COLO668 (cell line): ENCODE data around the gene EIF4E1B.
"Not testable (repeated sequence)": the region's sequence is repeated elsewhere in the genome, so short reads cannot be mapped to it uniquely, and the experiment has no call there.

Experiments used
- DNase-seq: peaks from one replicate; lab custom pipeline; 2025; ENCODE audit not compliant: unreplicated experiment; lab: John Stamatoyannopoulos, UW

EIF4E1B gene

GRCh38 chr5:176629853-176630680, at the start of gene EIF4E1B, which contains the start of gene SNCB:
Gene EIF4E1B, plus strand, starts transcription at chr5:176630675. Its CDS starts 12,113 bp downstream, at chr5:176642788.
Gene SNCB, minus strand, starts transcription at chr5:176630534. Its CDS starts 880 bp downstream, at chr5:176629654.
- DNase-seq = peak; percentile 64

- DNase-seq = no peak
Measured at GRCh38 chr5:176581361-176581760, 49.1 kb upstream of the EIF4E1B start.

GRCh38 chr5:176583076-176583475, 47.4 kb upstream of the EIF4E1B start:
- no peak for DNase-seq

DNA sequence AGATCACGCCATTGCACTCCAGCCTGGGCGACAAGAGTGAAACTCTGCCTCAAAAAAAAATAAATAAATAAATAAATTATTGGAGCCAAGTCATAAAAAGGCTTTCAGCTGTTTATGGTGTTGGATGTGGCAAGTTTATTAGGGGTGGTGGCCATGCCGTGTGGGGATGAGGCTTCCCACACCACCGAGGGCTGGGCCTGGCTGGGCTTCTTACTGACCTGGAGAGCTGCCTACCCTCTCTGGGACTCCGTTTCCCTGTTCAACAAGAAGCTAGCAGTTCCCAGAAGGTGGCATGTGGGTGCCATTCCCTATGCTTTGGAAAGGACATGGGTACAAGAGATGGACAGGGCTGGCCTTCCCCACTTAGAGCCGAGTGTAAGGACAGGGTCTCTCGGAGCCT, 43.1 kb upstream of the EIF4E1B start:
- DNase-seq = no peak

GRCh38 chr5:176588297-176588696, 42.2 kb upstream of the EIF4E1B start:
- no peak for DNase-seq

GRCh38 chr5:176589039-176589769, 41.3 kb upstream of the EIF4E1B start:
- no peak for DNase-seq

GRCh38 chr5:176590035-176590717, 40.3 kb upstream of the EIF4E1B start:
- peak; percentile 86 for DNase-seq

DNA sequence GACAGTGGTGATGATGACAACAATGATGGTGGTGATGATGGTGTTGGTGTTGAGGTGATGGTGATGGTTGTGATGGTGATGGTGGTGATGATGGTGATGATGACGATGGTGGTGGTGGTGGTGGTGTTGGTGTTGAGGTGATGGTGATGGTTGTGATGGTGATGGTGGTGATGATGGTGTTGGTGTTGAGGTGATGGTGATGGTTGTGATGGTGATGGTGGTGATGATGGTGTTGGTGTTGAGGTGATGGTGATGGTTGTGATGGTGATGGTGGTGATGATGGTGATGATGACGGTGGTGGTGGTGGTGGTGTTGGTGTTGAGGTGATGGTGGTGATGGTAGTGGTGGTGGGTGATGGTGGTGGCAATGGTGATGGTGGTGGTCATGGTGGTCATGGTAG, 38.8 kb upstream of the EIF4E1B start:
- not testable (repeated sequence) for DNase-seq

DNA sequence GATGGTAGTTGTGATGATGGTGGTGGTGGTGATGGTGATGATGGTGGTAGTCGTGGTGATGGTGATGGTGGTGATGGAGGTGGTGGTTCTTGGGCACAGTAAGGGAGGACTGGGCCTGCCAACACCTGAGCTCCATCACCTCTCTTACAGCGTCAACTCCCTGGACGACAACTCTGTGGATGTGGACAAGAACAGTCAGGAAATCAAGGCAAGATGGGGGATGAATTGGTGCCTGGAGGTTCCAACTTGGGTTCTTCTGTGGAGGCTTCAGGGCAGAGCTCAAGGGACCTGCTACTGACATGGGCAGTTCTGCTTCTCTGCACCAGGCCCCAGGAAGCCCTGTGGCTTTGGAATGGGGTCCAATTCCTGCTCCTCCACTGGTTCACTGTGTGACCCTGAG, 37.9 kb upstream of the EIF4E1B start:
- DNase-seq = no peak

DNA sequence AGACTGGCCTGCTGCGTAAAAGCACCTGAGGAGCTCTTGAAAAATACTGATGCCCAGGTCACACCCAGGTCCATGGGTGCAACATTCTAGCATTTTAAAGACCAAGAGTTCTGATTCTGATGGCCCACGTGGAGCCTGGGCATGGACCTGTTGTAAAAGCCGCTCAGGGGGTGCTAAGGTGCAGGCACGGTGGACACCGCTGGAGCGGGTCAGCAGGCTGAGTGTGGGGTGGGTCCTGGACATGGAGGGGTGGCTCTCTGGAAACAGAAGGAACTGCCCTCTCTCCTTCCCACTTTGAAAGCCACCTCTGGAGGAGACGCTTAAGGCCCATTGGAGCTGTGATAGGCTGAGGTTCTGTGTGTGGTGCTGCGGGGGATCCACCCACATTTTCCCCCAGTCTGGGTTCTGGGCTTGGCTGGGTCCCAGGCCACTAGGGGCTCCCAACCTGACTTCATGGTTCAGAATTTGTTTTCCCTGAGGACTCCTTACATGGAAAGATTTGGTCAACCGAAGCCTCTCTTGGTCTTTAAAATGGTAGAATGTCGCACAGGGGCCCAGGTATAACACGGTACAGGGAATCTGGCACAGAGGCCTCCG, 37.1 kb upstream of the EIF4E1B start:
- no peak for DNase-seq

DNA sequence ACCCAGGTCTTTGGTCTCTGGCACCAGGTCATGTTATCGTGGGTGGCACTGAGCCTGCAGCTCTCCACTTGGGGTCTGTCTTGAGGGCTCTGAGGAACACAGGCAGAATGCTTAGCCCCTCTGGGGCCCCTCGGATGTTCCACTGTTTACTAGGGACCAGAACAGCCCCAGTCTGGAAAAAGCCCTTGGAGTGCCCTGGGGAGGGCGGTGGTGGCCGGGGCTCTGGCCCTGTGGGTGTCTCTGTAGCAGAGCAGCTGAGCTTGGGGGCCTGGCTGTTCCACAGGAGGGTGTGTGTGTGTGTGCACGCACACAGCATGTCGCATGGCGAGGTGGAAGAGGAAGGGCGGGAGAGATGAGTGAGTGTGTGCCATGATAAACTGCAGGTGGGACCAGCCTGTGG, 35.9 kb upstream of the EIF4E1B start:
- DNase-seq = no peak

DNA sequence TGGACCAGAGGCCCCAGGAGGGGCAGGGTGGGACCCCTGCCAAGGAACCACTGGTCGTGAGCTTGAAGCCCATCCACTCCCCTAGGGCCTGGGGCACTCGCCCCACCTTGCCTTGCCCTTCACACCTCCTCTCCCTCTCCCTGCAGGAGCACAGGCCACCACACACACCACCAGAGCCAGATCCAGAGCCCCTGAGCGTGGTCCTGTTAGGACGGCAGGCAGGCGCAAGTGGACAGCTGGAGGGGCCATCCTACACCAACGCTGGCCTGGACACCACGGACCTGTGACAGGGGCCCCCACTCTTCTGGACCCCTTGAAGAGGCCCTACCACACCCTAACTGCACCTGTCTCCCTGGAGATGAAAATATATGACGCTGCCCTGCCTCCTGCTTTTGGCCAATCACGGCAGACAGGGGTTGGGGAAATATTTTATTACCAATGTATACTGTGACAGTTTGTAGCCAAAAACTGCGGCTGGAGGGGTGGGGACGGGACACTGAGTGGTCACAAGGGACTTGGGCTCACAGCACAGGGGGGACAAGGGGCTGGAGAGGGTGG, 35.0 kb upstream of the EIF4E1B start:
- no peak for DNase-seq

DNA sequence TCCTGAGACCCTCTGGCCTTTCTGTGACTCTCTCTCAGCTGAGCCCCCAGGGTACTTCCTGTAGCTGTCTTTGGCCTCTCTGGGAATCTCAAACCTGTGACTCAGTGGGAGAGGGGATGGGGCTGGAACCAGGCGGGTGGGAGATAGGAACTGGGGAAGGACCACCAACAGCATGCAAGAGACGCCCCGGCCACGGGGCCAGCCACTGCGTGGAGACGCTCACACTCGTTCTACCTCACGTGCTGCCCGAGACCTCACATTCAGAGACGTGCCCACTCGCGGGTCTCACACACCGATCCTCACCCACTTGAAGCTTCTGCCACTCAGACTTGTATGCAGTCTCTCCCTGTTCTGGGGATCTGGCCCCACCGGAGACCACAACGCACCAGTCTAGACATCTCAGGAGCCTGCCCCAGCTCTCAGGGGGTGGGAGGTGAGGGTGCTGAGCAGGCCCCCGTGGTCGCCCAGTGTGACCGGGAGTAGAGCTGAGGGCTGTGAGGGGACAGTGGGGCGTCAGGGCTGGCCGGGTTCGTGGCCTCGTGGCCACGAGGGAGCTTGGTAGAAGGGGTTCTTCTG, 34.3 kb upstream of the EIF4E1B start:
- DNase-seq = no peak

DNA sequence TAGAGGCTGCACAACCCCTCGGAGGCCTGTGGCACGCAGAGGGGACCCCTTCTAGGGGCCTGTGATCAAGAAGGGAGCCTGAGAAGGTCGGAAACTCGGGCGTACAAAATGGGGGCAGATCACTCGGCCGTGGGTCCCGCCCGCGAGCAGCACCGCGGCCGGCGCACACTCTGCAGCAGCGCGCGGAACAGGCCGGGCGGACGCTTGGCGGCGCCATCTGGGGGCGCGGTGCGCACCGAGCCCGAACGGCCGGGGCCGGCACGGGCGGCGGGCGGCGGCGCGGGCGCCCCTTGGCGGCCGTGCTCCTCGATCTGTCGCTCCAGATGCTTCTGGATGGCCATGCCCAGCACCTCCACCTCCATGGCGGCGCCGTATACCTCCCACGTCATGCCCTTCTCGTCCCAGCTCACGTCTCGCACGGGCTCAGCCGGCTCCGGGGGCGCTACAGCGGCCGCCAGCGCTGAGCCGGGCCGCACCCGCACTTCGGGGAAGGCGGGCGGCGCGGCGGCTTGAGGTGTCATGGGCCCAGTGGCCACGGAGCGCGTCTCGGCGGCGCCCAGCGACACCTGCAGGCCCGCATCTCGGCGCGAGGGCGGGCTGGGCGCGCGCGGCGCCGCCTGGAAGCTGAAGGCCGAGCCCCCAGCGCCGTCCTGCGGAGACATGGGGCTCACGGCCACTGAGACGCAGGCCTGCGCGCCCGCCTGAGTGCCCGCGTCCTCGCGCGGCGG, 33.6 kb upstream of the EIF4E1B start:
- DNase-seq = no peak

GRCh38 chr5:176597417-176598389, 32.8 kb upstream of the EIF4E1B start:
- DNase-seq = no peak

- not testable (repeated sequence) for DNase-seq
Measured at GRCh38 chr5:176599749-176600430, 30.6 kb upstream of the EIF4E1B start.

- DNase-seq = no peak
Measured at GRCh38 chr5:176601901-176602482, 28.5 kb upstream of the EIF4E1B start.

GRCh38 chr5:176603091-176603490, 27.4 kb upstream of the EIF4E1B start:
- no peak for DNase-seq
